Peyer's patch (tissue), 4 donors: ENCODE measurements around the gene DGKE.

Source experiments
- CTCF ChIP-seq, 6 experiments: fragments of 450-650 bp in 4 of 6; fragments of 200-600 bp in 2 of 6; sonication (generic) in 1 of 6; IDR thresholded peaks; one replicate each; pipeline ENCODE4 v1.5.1; 2017 to 2019; ENCODE audit warnings: antibody characterized with exemption in 6 of 6, mild to moderate bottlenecking in 3 of 6, moderate library complexity in 1 of 6
- POLR2A ChIP-seq, 2 donors: fragments of 450-650 bp; IDR thresholded peaks; one replicate each; pipeline ENCODE4 v1.5.1; 2017; ENCODE audit warnings: antibody characterized with exemption in 2 of 2, mild to moderate bottlenecking in 2 of 2, moderate library complexity in 2 of 2

DNA sequence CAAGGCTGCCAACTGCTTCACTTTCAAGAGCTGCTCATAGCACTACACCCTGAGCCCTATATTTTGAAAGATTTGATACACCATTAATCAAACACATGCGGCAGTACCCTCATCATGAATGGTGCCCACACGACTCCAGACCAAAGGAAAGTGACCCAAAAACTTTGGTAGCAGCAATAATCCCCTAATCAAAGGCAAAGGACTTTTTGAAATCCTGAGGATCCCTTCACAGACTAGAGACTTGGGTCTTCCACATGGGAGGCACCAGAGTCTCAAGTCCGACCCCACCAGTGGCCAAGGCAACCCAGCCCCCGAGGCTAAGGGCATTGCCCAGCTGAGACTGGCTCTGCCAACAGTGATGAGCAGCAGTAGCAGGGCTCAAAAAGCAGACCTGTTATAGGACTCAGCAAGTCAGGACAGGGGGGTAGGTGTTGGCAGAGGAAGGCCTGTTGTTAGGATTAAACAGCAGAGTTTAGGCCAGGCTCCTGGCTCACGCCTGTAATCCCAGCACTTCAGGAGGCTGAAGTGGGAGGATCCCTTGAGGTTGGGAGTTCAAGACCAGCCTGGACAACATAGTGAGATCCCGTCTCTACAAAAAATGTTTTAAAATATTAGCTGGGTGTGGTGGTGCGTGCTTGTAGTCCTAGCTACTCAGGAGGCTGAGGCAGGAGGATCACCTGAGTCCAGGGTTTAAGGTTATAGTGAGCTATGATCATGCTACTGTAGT is 76.7 kb downstream of the DGKE start:
- TF ChIP-seq CTCF (IDR thresholded peaks at IDR 0.05) (no peak), POLR2A (IDR thresholded peaks at IDR 0.05) (no peak)
